ENCODE measurements around the gene DNM3.

DNM3 gene

GRCh38 chr1:171911506-171911905 is 70.2 kb downstream of the DNM3 start:
- Mint-ChIP-seq H3K36me3 (ENCODE audit: low read depth) (no peaks in the 10 kb centered on the region), H3K27me3 (peaks cover 7% of the 10 kb centered on the region), H3K9me3 (no peaks in the 10 kb centered on the region), H3K27ac (no peak overlapping the region), H3K4me3 (no peak overlapping the region), H3K4me1 (ENCODE audit: low read depth) (no peaks in the 10 kb centered on the region)

DNA sequence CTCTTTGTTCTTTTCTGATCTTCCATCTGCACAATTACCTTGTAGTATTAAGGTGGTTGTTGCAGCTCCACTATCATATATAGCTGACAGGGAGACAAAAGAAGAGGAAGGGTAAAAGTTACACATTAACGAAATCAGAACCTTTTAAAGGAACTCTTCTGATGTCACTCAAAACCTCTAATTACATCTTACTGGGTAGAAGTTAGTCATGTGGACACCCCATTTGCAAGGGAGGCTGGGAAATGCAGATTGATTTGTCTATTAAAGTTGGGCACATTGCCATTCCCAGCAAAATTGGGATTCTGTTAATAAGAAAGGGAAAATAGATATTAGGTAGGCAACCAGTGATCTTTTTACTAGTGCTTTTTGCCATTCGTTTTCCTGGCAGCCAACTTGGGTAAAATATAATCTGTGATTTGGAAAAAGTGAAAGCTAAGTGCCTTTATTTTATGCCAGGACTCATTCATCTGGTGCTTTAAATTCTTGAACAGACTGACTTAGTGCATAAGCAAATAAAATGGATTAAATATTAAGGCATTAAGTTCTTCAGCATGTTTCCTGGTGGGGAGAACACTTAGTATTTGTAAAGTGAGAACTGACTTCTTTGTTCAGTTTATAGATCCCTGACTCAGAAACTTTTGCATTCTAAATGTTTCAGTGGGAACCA is 71.3 kb downstream of the DNM3 start:
- peaks cover 7% of the 10 kb centered on the region for H3K27me3 Mint-ChIP-seq
- no peak overlapping the region for H3K27ac Mint-ChIP-seq
- H3K4me1 Mint-ChIP-seq (ENCODE audit: low read depth) = no peaks in the 10 kb centered on the region
- H3K36me3 Mint-ChIP-seq (ENCODE audit: low read depth) = no peaks in the 10 kb centered on the region
- no peaks in the 10 kb centered on the region for H3K9me3 Mint-ChIP-seq
- no peak overlapping the region for H3K4me3 Mint-ChIP-seq

DNA sequence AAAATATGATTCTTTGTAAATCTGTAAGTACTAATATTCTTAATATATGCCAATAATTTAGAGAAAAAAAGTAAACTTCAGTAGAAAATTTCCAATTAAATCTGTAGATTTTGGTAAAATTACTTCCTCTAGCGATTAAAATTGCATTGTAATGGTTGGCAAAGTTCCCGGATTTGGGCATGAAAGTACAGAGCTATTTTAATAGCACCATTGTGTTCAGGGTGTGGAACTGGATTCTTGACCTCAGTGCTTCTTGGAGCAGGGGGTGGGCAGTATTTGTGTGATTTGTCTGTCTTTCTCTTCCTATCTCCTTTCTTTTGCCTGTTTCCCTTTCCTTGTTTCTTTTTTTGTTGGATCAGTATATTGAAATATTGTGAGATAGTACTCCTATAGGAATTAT is 72.1 kb downstream of the DNM3 start:
- no peaks in the 10 kb centered on the region for H3K36me3 Mint-ChIP-seq (ENCODE audit: low read depth)
- no peaks in the 10 kb centered on the region for H3K9me3 Mint-ChIP-seq
- peaks cover 7% of the 10 kb centered on the region for H3K27me3 Mint-ChIP-seq
- no peak overlapping the region for H3K27ac Mint-ChIP-seq
- no peaks in the 10 kb centered on the region for H3K4me1 Mint-ChIP-seq (ENCODE audit: low read depth)
- no peak overlapping the region for H3K4me3 Mint-ChIP-seq

- H3K4me1 Mint-ChIP-seq (ENCODE audit: low read depth) = no peaks in the 10 kb centered on the region
- H3K27me3 Mint-ChIP-seq = peaks cover 7% of the 10 kb centered on the region
- no peak overlapping the region for H3K4me3 Mint-ChIP-seq
- H3K36me3 Mint-ChIP-seq (ENCODE audit: low read depth) = no peaks in the 10 kb centered on the region
- H3K27ac Mint-ChIP-seq = no peak overlapping the region
- H3K9me3 Mint-ChIP-seq = no peaks in the 10 kb centered on the region
These were observed 75.0 kb downstream of the DNM3 start for GRCh38 chr1:171916315-171916771.

DNA sequence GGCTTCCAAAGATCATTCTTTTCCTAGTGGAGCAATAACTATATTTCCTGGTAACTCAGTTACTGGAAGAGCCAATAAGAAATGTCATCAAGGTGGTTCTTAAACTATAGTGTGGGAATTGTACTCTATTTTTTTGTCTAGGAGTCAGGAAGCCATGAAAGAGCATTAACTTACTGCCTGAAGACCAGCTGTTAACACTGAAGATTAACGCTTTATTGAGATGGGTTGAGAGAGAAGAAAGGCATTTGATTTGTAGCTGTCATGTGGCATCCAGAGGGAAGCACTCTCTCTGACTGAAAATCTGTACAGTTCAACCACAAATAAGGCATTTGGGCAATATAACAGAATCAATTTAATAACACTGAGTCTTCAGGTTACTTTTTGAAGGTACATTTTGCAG is 76.0 kb downstream of the DNM3 start:
- H3K4me1 Mint-ChIP-seq (ENCODE audit: low read depth) = no peaks in the 10 kb centered on the region
- H3K27ac Mint-ChIP-seq = no peak overlapping the region
- H3K27me3 Mint-ChIP-seq = peaks cover 7% of the 10 kb centered on the region
- H3K36me3 Mint-ChIP-seq (ENCODE audit: low read depth) = no peaks in the 10 kb centered on the region
- H3K9me3 Mint-ChIP-seq = no peaks in the 10 kb centered on the region
- H3K4me3 Mint-ChIP-seq = no peak overlapping the region

DNA sequence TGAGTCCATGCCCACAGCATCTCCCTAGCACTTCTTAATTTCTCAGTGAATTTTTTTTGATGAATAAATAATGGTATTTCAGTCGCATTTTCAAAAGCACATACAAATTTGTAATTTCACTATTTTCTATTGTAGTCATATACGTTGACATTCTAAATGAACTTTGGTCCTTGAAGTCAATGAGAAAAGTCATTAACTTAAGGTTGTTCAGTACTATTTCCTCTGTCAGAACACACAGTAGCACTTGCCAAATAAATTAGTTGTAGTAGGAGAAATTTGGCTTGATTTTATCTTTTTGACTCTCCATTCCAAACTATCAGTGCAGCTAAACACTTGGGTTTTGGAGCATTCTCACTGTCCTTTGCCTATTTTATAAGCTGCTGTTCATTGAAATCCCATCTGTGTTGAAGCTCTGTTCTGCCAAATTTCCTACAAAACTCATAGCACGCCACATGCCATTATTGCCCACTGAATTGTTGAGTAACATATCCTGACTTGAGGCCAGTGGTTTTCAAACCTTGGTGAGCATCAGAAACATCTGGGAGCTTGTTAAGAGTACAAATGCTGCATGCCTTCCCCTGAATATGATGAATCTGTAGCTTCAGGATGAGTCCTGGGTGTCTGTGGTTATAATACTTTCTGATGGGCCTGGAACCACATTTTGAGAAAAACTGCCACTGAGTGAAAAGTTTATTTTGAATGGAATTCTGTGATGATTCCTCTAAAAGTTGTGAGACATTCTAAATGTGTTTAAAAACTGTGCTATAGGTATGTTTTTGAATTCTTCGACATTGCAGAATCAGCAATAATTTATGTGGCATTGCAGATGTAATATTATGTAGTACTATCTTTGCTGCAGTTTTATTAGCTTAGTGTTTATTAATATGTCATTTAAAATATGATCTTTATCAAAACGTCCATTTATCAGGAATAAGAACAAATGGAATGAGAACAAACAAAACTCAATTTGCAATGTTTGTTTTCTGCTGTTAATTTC is 78.9 kb downstream of the DNM3 start:
- Mint-ChIP-seq H3K27ac (no peak overlapping the region), H3K36me3 (ENCODE audit: low read depth) (no peaks in the 10 kb centered on the region), H3K4me1 (ENCODE audit: low read depth) (peaks cover 6% of the 10 kb centered on the region), H3K4me3 (no peak overlapping the region), H3K27me3 (no peaks in the 10 kb centered on the region), H3K9me3 (no peaks in the 10 kb centered on the region)

- Mint-ChIP-seq H3K36me3 (ENCODE audit: low read depth) (no peaks in the 10 kb centered on the region), H3K27me3 (no peaks in the 10 kb centered on the region), H3K27ac (no peak overlapping the region), H3K4me1 (ENCODE audit: low read depth) (peaks cover 6% of the 10 kb centered on the region), H3K4me3 (no peak overlapping the region), H3K9me3 (no peaks in the 10 kb centered on the region)
These were observed 81.7 kb downstream of the DNM3 start for GRCh38 chr1:171922999-171923398.

DNA sequence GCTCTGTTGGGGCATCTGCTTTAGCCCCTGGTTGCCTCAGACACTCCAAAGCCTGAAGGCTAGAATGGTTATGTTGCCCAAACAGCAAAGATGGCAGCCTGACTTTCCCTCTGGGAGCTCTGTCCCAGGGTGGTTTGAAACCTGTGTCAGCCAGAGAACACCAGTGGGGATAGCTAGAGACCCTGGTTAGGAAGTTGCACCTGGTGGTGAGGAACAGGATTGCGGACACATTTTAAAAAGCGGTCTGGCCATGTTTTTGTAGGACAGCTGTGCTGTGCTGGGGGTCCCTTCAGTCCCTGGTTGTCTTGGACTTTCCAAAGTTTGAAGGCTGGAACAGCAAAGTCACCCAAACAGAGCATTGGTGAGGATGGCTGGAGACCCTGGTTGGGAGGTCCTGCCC is 87.8 kb downstream of the DNM3 start:
- Mint-ChIP-seq H3K36me3 (ENCODE audit: low read depth) (no peaks in the 10 kb centered on the region), H3K27ac (no peak overlapping the region), H3K9me3 (no peaks in the 10 kb centered on the region), H3K4me3 (no peak overlapping the region), H3K4me1 (ENCODE audit: low read depth) (no peaks in the 10 kb centered on the region), H3K27me3 (peaks cover 3% of the 10 kb centered on the region)

GRCh38 chr1:171931752-171932151 is 90.5 kb downstream of the DNM3 start:
- peaks cover 3% of the 10 kb centered on the region for H3K27me3 Mint-ChIP-seq
- no peaks in the 10 kb centered on the region for H3K4me1 Mint-ChIP-seq (ENCODE audit: low read depth)
- no peak overlapping the region for H3K27ac Mint-ChIP-seq
- no peak overlapping the region for H3K4me3 Mint-ChIP-seq
- no peaks in the 10 kb centered on the region for H3K36me3 Mint-ChIP-seq (ENCODE audit: low read depth)
- H3K9me3 Mint-ChIP-seq = no peaks in the 10 kb centered on the region

DNA sequence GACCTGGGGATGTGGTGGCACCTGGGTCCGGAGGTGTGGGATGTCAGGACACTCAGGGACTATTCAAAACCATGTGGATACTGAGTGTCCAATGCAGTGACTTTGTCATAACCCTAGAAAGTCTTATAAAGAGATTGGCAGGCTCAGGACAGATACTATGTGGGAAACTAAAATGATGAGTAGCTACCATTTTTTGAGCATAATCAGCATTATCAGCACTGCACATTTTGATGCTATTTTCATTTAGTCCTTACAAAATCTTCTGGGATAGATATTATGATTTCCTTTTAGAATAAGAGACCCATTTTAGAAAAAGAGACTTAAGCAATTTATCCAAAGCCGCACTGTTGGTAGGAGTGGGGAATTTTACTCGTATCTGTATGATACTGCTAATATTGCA is 93.4 kb downstream of the DNM3 start:
- peaks cover 3% of the 10 kb centered on the region for H3K27me3 Mint-ChIP-seq
- no peak overlapping the region for H3K4me3 Mint-ChIP-seq
- no peaks in the 10 kb centered on the region for H3K4me1 Mint-ChIP-seq (ENCODE audit: low read depth)
- no peaks in the 10 kb centered on the region for H3K9me3 Mint-ChIP-seq
- H3K36me3 Mint-ChIP-seq (ENCODE audit: low read depth) = no peaks in the 10 kb centered on the region
- H3K27ac Mint-ChIP-seq = no peak overlapping the region

GRCh38 chr1:171935086-171935485 is 93.8 kb downstream of the DNM3 start:
- H3K27ac Mint-ChIP-seq = no peak overlapping the region
- H3K4me1 Mint-ChIP-seq (ENCODE audit: low read depth) = no peaks in the 10 kb centered on the region
- H3K36me3 Mint-ChIP-seq (ENCODE audit: low read depth) = no peaks in the 10 kb centered on the region
- H3K4me3 Mint-ChIP-seq = no peak overlapping the region
- peaks cover 3% of the 10 kb centered on the region for H3K27me3 Mint-ChIP-seq
- no peaks in the 10 kb centered on the region for H3K9me3 Mint-ChIP-seq

GRCh38 chr1:171935664-171936063 is 94.4 kb downstream of the DNM3 start:
- peaks cover 3% of the 10 kb centered on the region for H3K27me3 Mint-ChIP-seq
- no peak overlapping the region for H3K4me3 Mint-ChIP-seq
- no peaks in the 10 kb centered on the region for H3K36me3 Mint-ChIP-seq (ENCODE audit: low read depth)
- H3K27ac Mint-ChIP-seq = no peak overlapping the region
- H3K9me3 Mint-ChIP-seq = no peaks in the 10 kb centered on the region
- H3K4me1 Mint-ChIP-seq (ENCODE audit: low read depth) = no peaks in the 10 kb centered on the region

- Mint-ChIP-seq H3K4me1 (ENCODE audit: low read depth) (no peaks in the 10 kb centered on the region), H3K27me3 (no peaks in the 10 kb centered on the region), H3K9me3 (peaks cover 3% of the 10 kb centered on the region)
These were observed 96.6 kb downstream of the DNM3 start for GRCh38 chr1:171937938-171938337.

GRCh38 chr1:171939740-171940139 is 98.4 kb downstream of the DNM3 start:
- Mint-ChIP-seq H3K9me3 (peaks cover 3% of the 10 kb centered on the region), H3K27ac (no peak overlapping the region), H3K4me1 (ENCODE audit: low read depth) (no peaks in the 10 kb centered on the region), H3K27me3 (no peaks in the 10 kb centered on the region), H3K4me3 (no peak overlapping the region), H3K36me3 (ENCODE audit: low read depth) (no peaks in the 10 kb centered on the region)

More at GRCh38 chr1:171937938-171938337, 96.6 kb downstream of the DNM3 start:
- Mint-ChIP-seq H3K4me3 (no peak overlapping the region), H3K36me3 (ENCODE audit: low read depth) (no peaks in the 10 kb centered on the region), H3K27ac (no peak overlapping the region)

GRCh38 chr1:171940368-171940767 is 99.1 kb downstream of the DNM3 start:
- Mint-ChIP-seq H3K27ac (no peak overlapping the region), H3K4me1 (ENCODE audit: low read depth) (no peaks in the 10 kb centered on the region), H3K36me3 (ENCODE audit: low read depth) (no peaks in the 10 kb centered on the region)

More at GRCh38 chr1:171940368-171940767, 99.1 kb downstream of the DNM3 start:
- Mint-ChIP-seq H3K27me3 (no peaks in the 10 kb centered on the region), H3K4me3 (no peak overlapping the region), H3K9me3 (peaks cover 3% of the 10 kb centered on the region)
